NCI-H2227 treated with DMSO at 0.1 percent for 48 hours (cell line): ENCODE results near the gene SLC4A1.
A peak's percentile ranks its signal among the peaks of the same experiment; 100 is the strongest.

Experiments used
- DNase-seq: peaks from one replicate; lab custom pipeline; 2025; lab: John Stamatoyannopoulos, UW

SLC4A1 gene

GRCh38 chr17:44205962-44206824, 61.7 kb downstream of the SLC4A1 start:
- no peak for DNase-seq

- DNase-seq, result no peak
Measured at GRCh38 chr17:44204441-44204882, 63.5 kb downstream of the SLC4A1 start.

GRCh38 chr17:44203731-44204440, 64.0 kb downstream of the SLC4A1 start:
- peak; percentile 30 for DNase-seq

- DNase-seq, result no peak
Measured at GRCh38 chr17:44202756-44203155, 65.2 kb downstream of the SLC4A1 start.

GRCh38 chr17:44200478-44201155, 67.3 kb downstream of the SLC4A1 start:
- no peak for DNase-seq

- DNase-seq, result peak; percentile 96
Measured at GRCh38 chr17:44199553-44200477, 68.1 kb downstream of the SLC4A1 start, which contains the start of gene ATXN7L3. ATXN7L3 (minus strand) TSS chr17:44199884; CDS start chr17:44198070, 1,814 bp downstream.

- peak; percentile 10 for DNase-seq
Measured at GRCh38 chr17:44198721-44199552, 69.0 kb downstream of the SLC4A1 start.
